ENCODE data around the gene UBALD2.

GRCh38 chr17:76268015-76268749, 3.0 kb downstream of the UBALD2 start:
- no peak for TF ChIP-seq CTCF (conservative IDR thresholded peaks at IDR 0.05 in 1 of 2, IDR thresholded peaks at IDR 0.05 in 1 of 2; ENCODE audit: low read depth in 1 of 2, low read length in 2 of 2)
- TF ChIP-seq EZH2 (IDR thresholded peaks at IDR 0.05; ENCODE audit: low read length, missing control alignments): no peak
